Nephron progenitor cell (in vitro differentiated cells): ENCODE results near the gene SLC22A15.
"Not testable (repeated sequence)": the region's sequence is repeated elsewhere in the genome, so short reads cannot be mapped to it uniquely, and the experiment has no call there.

ENCODE experiments used
- DNase-seq: peaks from one replicate; pipeline ENCODE4 v3.0.0; 2021
- H3K27ac Mint-ChIP-seq: 2 replicates; pipeline ENCODE4 v1.8.0; 2021; ENCODE audit warnings: mild to moderate bottlenecking, moderate library complexity, mixed read lengths
- H3K27me3 Mint-ChIP-seq: 2 replicates; pipeline ENCODE4 v1.8.0; 2021; ENCODE audit warnings: mild to moderate bottlenecking, low read depth, mixed read lengths; ENCODE audit not compliant: poor library complexity
- H3K36me3 Mint-ChIP-seq: 2 replicates; pipeline ENCODE4 v1.8.0; 2021; ENCODE audit warnings: low read depth, mixed read lengths
- H3K4me1 Mint-ChIP-seq: 2 replicates; pipeline ENCODE4 v1.8.0; 2021; ENCODE audit warnings: mixed read lengths
- H3K4me3 Mint-ChIP-seq: 2 replicates; pipeline ENCODE4 v1.8.0; 2021; ENCODE audit warnings: mild to moderate bottlenecking, moderate library complexity, mixed read lengths
- H3K9me3 Mint-ChIP-seq: 2 replicates; pipeline ENCODE4 v1.8.0; 2021; ENCODE audit warnings: mild to moderate bottlenecking, moderate library complexity, mixed read lengths
- TF ChIP-seq, protein P1 (sequence below): fragments of 200-600 bp; sonication (generic); IDR thresholded peaks from 2 replicates; pipeline ENCODE4 v1.5.0; 2021; ENCODE audit warnings: antibody characterized with exemption

SLC22A15 gene

DNA sequence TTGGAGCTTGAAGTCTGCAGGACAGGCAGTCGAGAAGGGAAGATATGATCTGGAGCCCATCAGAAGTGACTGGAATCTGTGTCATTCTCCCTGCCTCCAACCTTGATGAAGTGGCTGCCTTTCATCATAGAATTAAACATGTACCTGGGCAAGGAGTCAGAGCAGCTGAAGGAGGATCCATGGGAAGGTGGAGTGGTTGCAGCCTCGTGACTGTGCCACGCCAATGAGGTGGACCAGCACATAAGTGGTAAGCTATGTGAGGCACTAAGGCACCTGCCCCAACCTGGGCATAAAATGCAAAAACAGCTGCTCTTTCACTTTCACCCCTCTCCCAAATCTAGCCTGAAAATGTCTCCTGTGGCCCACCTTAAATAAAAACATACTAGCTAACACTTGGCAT is 7.3 kb downstream of the SLC22A15 start:
- no peaks in the 10 kb centered on the region for H3K4me1 Mint-ChIP-seq
- no peaks in the 10 kb centered on the region for H3K27me3 Mint-ChIP-seq
- H3K4me3 Mint-ChIP-seq, result no peak overlapping the region
- H3K27ac Mint-ChIP-seq, result no peak overlapping the region
- no peaks in the 10 kb centered on the region for H3K9me3 Mint-ChIP-seq
- DNase-seq, result no peak
- TF ChIP-seq, protein P1, sequence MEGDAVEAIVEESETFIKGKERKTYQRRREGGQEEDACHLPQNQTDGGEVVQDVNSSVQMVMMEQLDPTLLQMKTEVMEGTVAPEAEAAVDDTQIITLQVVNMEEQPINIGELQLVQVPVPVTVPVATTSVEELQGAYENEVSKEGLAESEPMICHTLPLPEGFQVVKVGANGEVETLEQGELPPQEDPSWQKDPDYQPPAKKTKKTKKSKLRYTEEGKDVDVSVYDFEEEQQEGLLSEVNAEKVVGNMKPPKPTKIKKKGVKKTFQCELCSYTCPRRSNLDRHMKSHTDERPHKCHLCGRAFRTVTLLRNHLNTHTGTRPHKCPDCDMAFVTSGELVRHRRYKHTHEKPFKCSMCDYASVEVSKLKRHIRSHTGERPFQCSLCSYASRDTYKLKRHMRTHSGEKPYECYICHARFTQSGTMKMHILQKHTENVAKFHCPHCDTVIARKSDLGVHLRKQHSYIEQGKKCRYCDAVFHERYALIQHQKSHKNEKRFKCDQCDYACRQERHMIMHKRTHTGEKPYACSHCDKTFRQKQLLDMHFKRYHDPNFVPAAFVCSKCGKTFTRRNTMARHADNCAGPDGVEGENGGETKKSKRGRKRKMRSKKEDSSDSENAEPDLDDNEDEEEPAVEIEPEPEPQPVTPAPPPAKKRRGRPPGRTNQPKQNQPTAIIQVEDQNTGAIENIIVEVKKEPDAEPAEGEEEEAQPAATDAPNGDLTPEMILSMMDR, result no peak
- no peaks in the 10 kb centered on the region for H3K36me3 Mint-ChIP-seq

GRCh38 chr1:115987623-115988022 is 11.3 kb downstream of the SLC22A15 start:
- Mint-ChIP-seq H3K36me3 (no peaks in the 10 kb centered on the region), H3K9me3 (no peaks in the 10 kb centered on the region), H3K27ac (no peak overlapping the region), H3K27me3 (peaks cover 6% of the 10 kb centered on the region), H3K4me3 (no peak overlapping the region), H3K4me1 (no peaks in the 10 kb centered on the region)
- TF ChIP-seq, protein P1, result no peak
- no peak for DNase-seq

DNA sequence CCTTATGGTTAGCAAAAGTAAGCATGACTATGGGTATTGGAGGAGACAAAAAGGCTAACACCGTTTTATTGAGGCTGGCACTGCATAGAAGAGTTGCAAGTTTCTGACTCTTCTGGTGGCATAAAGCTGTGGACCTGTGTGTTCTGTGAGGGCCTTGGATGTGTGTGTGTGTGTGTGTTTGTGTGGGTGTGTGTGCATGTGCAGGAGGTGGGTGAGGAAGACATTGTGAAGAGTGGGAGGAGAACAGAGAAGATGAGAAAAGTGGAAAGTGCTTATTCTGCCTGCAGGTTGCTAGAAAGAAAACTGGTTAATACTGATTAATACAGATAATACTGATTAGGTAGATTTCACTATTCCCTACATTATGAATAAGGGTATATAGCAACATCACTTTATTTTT is 12.6 kb downstream of the SLC22A15 start:
- TF ChIP-seq, protein P1, result no peak
- Mint-ChIP-seq H3K27me3 (peaks cover 6% of the 10 kb centered on the region), H3K4me3 (no peak overlapping the region), H3K4me1 (no peaks in the 10 kb centered on the region), H3K36me3 (no peaks in the 10 kb centered on the region), H3K27ac (no peak overlapping the region), H3K9me3 (no peaks in the 10 kb centered on the region)
- DNase-seq, result no peak

DNA sequence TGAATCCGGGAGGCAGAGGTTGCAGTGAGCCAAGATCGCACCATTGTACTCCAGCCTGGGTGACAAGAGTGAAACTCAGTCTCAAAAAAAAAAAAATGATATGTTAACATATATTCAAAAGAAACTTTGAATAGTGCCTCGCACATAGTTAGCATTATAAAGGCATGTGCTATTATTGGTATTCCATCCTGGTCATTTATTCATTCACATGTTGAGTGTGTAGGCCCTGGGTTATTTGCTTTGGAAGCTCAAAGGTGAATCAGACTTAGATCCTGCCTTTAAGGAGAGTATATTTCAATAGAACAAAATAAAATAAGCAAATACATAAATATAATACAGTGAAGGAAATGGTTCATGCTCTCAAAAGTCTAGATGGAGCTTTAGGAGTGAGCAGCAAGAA is 13.4 kb downstream of the SLC22A15 start:
- TF ChIP-seq, protein P1, result no peak
- Mint-ChIP-seq H3K36me3 (no peaks in the 10 kb centered on the region), H3K9me3 (no peaks in the 10 kb centered on the region), H3K27ac (no peak overlapping the region), H3K27me3 (peaks cover 6% of the 10 kb centered on the region), H3K4me3 (no peak overlapping the region), H3K4me1 (no peaks in the 10 kb centered on the region)
- no peak for DNase-seq

DNA sequence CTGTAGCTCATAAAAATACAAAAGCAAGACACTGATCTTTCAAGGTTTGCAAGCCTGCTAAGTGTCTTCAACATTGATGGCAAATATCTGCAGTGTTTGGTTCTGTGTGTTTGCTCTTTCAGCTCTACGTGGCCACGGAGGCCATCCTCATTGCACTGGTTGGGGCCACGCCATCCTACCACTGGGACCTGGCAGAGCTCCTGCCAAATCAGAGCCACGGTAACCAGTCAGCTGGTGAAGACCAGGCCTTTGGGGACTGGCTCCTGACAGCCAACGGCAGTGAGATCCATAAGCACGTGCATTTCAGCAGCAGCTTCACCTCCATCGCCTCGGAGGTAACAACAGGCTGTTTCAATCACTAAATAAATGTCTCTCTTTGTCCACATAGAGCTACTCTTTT is 15.6 kb downstream of the SLC22A15 start:
- Mint-ChIP-seq H3K9me3 (peaks cover 3% of the 10 kb centered on the region), H3K27ac (no peak overlapping the region), H3K27me3 (peaks cover 6% of the 10 kb centered on the region), H3K4me3 (no peak overlapping the region), H3K4me1 (no peaks in the 10 kb centered on the region), H3K36me3 (peaks cover 13% of the 10 kb centered on the region)
- no peak for DNase-seq
- TF ChIP-seq, protein P1, result no peak

DNA sequence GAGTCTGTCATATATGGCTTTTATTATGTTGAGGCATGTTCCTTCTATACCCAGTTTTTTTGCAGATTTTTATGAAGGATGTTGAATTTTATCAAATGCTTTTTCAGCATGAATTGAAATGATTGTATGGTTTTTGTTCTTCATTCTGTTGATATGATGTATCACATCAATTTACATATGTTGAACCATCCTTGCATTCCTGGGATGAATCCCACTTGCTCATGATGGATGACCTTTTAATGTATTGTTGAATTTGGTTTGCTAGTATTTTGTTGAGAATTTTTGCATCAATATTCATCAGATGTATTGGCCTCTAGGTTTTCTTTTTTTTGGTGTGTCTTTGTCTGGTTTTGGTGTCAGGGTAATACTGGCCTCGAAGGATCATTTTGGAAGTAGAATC is 21.6 kb downstream of the SLC22A15 start:
- not testable (repeated sequence) for H3K27ac Mint-ChIP-seq, H3K4me1 Mint-ChIP-seq, DNase-seq, H3K27me3 Mint-ChIP-seq, H3K4me3 Mint-ChIP-seq
- peaks cover 59% of the 10 kb centered on the region for H3K36me3 Mint-ChIP-seq
- H3K9me3 Mint-ChIP-seq, result peaks cover 47% of the 10 kb centered on the region
